HG03342 (cell line): Measurements from ENCODE around the gene SON.

Source experiments
- ATAC-seq: cut with Tn5 transposase; IDR thresholded peaks from one replicate; pipeline ENCODE4 v1.9.1; 2021; ENCODE audit warnings: mild to moderate bottlenecking, moderate library complexity; ENCODE audit not compliant: unreplicated experiment

SON gene

DNA sequence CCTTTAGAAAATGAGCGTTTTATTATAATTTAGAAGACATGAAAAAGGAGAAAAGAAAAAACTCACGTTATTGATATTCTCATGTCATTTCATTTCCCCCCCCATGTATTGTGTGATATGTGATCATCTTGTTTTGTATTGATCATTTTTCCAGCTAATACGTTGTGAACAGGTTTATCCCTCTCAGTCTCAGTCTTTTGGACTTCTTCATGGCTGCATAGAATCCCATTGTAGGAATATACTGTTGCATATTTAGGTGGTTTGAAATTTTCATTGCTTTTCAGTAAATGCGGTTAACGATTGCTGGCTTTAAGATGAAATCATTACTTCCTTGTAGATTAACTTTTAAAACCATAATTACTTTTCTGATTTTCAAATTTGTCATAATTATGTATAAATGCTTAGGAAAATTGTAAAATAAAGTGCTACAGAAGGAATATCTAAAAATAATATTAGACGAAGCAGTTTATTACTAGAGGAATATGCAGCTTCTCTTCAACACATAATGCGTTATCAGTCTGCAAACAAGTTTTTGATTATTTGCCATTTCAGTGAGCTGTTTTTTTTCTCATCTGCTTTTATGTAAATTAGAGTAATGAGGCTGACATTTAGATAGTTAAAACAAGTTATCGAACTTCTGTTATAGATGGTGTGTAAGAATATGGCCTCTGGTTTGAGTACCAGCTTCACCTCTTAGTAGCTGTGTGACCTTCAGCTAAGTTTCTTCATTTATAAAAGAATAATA lies 1.8 kb downstream of the SON start:
- no peak for ATAC-seq

DNA sequence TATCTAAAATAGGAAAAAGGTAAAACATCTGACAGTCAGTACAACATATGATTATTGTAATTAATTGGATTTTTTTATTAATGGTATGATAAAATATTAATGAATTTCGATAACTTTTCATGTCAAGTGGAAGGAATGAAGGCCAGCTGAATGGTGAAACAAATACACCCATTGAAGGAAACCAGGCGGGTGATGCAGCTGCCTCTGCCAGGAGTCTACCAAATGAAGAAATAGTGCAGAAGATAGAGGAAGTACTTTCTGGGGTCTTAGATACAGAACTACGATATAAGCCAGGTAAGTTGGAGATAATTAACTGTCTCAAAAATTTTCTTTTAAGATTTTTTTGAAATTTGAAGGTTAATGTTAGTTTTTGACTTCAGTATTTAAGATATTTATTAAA lies 3.2 kb downstream of the SON start:
- no peak for ATAC-seq

DNA sequence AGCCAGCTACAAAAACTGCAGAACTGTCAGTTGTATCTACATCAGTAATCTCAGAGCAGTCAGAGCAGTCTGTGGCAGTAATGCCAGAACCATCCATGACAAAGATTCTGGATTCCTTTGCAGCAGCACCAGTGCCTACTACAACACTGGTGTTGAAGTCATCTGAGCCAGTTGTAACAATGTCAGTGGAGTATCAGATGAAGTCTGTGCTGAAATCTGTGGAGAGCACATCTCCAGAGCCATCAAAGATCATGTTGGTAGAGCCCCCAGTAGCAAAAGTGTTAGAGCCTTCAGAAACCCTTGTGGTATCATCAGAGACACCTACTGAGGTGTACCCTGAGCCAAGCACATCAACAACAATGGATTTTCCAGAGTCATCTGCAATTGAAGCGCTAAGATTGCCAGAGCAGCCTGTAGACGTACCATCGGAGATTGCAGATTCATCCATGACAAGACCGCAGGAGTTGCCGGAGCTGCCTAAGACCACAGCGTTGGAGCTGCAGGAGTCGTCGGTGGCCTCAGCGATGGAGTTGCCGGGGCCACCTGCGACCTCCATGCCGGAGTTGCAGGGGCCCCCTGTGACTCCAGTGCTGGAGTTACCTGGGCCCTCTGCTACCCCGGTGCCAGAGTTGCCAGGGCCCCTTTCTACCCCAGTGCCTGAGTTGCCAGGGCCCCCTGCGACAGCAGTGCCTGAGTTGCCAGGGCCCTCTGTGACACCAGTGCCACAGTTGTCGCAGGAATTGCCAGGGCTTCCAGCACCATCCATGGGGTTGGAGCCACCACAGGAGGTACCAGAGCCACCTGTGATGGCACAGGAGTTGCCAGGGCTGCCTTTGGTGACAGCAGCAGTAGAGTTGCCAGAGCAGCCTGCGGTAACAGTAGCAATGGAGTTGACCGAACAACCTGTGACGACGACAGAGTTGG lies 7.3 kb downstream of the SON start:
- no peak for ATAC-seq

DNA sequence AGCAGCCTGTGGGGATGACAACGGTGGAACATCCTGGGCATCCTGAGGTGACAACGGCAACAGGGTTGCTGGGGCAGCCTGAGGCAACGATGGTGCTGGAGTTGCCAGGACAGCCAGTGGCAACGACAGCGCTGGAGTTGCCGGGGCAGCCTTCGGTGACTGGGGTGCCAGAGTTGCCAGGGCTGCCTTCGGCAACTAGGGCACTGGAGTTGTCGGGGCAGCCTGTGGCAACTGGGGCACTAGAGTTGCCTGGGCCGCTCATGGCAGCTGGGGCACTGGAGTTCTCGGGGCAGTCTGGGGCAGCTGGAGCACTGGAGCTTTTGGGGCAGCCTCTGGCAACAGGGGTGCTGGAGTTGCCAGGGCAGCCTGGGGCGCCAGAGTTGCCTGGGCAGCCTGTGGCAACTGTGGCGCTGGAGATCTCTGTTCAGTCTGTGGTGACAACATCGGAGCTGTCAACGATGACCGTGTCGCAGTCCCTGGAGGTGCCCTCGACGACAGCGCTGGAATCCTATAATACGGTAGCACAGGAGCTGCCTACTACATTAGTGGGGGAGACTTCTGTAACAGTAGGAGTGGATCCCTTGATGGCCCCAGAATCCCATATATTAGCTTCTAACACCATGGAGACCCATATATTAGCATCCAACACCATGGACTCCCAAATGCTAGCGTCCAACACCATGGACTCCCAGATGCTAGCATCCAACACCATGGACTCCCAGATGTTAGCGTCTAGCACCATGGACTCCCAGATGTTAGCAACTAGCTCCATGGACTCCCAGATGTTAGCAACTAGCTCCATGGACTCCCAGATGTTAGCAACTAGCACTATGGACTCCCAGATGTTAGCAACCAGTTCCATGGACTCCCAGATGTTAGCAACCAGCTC lies 8.2 kb downstream of the SON start:
- no peak for ATAC-seq

DNA sequence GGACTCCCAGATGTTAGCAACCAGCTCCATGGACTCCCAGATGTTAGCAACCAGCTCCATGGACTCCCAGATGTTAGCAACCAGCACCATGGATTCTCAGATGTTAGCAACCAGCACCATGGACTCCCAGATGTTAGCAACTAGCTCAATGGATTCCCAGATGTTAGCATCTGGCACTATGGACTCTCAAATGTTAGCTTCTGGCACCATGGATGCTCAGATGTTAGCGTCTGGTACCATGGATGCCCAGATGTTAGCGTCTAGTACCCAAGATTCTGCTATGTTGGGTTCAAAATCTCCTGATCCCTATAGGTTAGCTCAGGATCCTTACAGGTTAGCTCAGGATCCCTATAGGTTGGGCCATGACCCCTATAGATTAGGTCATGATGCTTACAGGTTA lies 8.8 kb downstream of the SON start:
- ATAC-seq, result no peak

DNA sequence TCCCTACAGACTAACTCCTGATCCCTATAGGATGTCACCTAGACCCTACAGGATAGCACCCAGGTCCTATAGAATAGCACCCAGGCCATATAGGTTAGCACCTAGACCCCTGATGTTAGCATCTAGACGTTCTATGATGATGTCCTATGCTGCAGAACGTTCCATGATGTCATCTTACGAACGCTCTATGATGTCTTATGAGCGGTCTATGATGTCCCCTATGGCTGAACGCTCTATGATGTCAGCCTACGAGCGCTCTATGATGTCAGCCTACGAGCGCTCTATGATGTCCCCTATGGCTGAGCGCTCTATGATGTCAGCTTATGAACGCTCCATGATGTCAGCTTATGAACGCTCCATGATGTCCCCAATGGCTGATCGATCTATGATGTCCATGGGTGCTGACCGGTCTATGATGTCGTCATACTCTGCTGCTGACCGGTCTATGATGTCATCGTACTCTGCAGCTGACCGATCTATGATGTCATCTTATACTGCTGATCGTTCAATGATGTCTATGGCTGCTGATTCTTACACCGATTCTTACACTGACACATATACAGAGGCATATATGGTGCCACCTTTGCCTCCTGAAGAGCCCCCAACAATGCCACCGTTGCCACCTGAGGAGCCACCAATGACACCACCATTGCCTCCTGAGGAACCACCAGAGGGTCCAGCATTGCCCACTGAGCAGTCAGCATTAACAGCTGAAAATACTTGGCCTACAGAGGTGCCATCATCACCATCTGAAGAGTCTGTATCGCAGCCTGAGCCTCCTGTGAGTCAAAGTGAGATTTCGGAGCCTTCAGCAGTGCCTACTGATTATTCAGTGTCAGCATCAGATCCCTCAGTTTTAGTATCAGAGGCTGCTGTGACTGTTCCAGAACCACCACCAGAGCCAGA lies 9.5 kb downstream of the SON start:
- no peak for ATAC-seq

DNA sequence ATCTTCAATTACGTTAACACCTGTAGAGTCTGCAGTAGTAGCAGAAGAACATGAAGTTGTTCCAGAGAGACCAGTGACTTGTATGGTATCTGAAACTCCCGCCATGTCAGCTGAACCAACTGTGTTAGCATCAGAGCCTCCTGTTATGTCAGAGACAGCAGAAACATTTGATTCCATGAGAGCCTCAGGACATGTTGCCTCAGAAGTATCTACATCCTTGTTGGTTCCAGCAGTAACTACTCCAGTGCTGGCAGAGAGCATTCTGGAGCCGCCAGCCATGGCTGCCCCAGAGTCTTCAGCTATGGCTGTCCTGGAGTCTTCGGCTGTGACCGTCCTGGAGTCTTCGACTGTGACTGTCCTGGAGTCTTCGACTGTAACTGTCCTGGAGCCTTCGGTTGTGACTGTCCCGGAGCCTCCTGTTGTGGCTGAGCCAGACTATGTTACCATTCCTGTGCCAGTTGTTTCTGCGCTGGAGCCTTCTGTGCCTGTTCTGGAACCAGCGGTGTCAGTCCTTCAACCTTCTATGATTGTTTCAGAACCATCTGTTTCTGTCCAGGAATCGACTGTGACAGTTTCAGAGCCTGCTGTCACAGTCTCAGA lies 10.3 kb downstream of the SON start:
- ATAC-seq, result no peak

DNA sequence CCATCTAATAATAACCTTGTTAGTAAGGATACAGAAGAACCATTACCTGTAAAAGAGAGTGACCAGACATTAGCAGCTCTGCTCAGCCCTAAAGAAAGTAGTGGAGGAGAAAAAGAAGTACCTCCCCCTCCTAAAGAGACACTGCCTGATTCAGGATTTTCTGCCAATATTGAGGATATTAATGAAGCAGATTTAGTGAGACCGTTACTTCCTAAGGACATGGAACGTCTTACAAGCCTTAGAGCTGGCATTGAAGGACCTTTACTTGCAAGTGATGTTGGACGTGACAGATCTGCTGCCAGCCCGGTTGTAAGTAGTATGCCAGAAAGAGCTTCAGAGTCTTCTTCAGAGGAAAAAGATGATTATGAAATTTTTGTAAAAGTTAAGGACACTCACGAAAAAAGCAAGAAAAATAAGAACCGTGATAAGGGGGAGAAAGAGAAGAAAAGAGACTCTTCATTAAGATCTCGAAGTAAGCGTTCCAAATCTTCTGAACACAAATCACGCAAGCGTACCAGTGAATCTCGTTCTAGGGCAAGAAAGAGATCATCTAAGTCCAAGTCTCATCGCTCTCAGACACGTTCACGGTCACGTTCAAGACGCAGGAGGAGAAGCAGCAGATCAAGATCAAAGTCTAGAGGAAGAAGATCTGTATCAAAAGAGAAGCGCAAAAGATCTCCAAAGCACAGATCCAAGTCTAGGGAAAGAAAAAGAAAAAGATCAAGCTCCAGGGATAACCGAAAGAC lies 11.6 kb downstream of the SON start:
- ATAC-seq, result no peak

DNA sequence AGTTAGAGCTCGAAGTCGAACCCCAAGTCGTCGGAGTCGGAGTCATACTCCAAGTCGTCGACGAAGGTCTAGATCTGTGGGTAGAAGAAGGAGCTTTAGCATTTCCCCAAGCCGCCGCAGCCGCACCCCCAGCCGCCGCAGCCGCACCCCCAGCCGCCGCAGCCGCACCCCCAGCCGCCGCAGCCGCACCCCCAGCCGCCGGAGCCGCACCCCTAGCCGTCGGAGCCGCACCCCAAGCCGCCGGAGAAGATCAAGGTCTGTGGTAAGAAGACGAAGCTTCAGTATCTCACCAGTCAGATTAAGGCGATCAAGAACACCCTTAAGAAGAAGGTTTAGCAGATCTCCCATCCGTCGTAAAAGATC lies 12.1 kb downstream of the SON start:
- no peak for ATAC-seq

DNA sequence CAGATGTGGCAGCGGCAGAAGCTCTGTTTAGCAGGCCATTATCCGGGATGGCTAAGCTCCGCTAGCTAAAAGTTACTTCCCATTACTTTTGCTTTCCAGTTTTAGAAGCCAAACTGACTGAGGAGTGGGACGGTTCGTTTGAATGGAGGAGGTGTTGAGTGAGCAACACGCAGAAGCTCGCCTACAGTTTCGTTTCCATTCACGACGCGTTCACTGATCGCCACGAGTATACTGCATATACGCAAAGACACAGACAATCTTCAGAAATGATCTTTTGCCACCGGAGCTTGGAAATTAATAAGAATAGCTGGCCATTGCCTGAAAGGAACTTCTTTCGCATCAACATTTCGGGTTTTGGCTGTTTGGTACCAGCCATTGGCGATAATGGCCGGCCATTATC lies 14.6 kb downstream of the SON start:
- ATAC-seq, result no peak

DNA sequence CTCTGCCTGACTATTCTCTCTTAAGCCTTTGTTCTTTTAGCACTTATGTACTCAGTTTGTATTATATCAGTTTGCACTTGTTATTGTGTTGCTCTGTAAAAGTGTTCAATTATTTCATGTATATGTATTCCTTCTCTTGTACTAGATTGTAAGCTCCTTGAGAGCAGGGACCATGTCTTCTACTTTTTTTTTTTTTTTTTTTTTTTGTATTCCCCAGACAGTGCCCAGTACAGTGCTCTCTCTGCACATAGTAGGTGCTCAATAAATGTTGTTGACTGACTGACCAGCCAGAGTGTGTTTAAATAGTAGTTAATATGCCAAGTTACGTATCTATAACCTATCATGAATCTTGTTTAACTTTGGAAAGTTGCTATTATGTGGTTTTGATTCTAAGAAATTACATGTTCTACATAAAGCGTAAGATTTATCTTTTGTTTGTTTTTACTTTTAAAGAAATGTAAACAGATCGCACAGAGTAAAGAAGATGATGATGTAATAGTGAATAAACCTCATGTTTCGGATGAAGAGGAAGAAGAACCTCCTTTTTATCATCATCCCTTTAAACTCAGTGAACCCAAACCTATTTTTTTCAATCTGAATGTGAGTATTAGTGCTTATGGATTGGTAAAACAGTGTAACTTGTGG lies 16.1 kb downstream of the SON start:
- no peak for ATAC-seq

DNA sequence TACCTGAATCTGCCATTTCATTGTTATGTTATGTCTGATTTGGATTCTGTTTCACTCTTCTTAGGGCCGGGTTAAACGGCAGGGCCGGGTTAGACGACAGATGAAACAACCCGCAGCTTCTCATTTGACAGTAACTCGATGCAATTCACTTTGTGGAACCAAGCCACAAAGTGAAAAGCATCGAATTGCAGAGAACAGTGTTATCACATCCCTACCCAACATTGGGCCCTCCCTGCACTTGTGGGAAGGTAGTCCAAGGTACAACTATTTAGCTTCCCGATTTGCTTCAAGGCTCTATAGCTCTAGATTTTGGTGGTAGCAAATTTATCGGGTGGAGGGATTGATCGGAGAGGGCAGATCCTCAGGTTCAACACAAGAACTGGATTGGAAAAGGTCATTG lies 17.0 kb downstream of the SON start:
- no peak for ATAC-seq

DNA sequence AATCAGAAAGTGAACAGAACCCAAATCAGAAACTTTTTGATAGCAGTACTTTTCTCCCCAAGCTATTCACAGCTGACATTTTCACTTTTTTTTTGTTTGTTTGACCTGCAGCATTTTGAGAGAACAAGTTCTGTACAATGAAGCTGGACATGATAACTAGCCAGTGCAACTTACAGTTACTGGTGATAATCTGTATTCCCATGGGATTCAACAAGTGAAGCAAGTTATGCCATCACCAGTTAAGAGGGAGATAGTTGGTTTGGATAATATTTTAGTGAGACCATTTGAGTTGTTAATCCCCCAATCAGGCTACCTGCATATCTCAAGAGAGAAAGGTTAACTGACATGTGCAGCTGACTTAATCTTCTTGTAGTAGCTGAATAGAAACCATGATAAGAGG lies 18.1 kb downstream of the SON start:
- no peak for ATAC-seq

DNA sequence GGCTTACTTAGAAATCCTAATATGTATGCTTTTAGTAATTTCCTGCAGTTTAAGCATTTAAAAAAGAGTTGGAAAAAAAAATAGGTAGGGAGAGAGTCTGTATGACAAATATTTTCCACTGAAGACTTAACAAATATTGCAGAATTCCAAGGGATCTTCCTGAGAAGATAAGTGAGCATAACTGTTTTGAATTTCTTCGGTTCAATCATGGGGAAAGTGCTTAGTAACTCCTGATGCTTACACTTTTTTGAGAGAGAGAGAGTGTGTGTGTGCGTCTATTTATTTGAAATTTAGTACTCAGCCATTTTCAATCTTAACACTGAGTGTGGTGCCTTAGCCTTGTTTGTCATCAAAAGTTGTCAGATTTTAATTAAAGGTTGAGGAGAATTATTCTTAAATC lies 18.5 kb downstream of the SON start:
- ATAC-seq, result no peak

DNA sequence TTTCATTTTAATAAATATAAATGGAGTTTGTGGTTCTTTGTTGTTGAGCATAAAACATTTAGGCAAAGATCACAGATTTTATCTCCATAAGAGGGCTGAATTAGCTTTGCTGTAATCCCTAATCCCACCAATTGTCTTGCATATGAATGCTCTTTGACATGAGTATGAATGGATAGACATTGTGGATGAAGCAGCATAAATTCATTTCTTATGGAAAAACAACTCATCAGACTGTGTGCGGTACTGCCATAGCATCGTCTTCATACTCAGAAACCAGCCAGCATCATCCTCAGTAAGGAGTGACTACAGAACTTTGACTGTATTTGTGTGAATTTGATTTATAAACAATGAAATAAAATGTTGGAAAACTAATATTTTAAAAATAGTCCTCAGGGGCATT lies 19.6 kb downstream of the SON start:
- no peak for ATAC-seq

DNA sequence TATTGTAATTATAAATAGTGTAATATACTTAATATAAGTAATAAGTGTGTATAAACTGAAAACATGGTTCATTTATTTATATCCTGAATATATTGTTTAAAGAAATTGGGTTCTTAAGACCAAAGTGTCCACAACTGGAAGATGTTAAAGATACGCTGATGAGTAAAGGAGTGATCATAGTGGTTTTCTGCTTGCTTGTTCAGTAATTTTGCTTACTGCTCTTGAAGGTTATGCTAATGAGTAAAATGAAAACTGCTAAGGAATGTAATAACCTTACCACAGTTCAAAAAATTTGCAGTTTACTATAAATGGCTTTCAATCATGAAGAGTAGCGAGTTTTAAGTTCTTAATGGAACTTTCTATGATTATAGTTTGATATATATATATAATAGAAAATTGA lies 23.7 kb downstream of the SON start:
- no peak for ATAC-seq

DNA sequence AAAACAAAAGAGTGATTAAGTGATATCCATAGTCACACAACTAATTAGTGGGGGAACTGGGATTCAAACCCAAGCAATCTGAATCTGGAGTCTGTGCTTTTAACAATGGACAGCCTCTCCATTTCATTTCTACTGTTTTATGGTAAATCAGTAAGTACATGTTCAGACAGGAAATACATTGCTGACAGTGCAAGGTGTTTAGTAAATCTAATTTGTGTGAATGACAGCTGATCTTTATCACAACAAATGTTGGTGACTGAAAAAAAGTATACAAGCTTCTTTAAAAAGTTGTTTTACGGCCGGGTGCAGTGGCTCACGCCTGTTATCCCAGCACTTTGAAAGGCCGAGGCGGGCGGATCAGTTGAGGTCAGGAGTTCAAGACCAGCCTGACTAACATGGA lies 25.1 kb downstream of the SON start:
- no peak for ATAC-seq

DNA sequence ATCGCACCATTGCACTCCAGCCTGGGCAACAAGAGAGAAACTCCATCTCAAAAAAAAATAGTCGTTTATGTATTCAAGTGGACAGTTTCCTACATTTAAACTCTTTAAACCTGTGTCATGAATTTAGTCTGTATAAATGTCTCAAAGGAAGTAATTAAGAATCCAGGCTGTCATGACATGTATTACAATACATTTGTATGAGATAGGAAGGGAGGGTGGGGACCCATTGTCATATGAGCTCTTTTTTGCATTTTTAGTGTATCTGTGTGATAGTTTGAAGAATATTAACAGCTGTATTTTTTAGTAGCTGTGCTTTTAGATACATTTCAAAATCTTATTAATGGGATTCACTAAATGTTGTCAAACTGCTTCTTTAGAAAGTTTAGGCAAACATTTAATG lies 25.6 kb downstream of the SON start:
- ATAC-seq, result no peak

DNA sequence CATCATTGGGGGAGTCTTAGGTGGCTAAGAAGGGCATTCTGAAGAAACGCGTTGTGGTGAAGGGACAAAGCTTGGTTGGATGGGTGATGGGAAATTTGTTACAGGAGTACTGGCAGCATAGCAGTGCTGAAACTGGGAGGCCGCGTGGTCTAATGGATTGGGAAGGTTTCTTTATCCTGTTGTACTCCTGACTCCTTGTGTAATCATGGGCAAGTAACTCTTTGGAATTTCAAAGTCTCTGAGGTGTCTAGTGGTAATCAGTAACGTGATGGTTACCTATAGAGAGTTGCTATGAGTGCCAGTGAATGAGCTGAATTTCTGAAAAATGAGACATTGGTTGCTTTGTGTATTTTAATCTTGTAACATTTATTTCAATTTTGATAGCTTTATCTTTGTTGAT lies 27.2 kb downstream of the SON start:
- no peak for ATAC-seq
